ENCODE results near the gene ACHE. TPM values are rescaled to one million over a fixed set of nuclear protein-coding genes. Genes with fewer than 3 reads are reported as not detected.

The ACHE gene
- total and polyA plus RNA-seq, 7 donors = 3.0 to 20.6 (median 5.7) TPM

DNA sequence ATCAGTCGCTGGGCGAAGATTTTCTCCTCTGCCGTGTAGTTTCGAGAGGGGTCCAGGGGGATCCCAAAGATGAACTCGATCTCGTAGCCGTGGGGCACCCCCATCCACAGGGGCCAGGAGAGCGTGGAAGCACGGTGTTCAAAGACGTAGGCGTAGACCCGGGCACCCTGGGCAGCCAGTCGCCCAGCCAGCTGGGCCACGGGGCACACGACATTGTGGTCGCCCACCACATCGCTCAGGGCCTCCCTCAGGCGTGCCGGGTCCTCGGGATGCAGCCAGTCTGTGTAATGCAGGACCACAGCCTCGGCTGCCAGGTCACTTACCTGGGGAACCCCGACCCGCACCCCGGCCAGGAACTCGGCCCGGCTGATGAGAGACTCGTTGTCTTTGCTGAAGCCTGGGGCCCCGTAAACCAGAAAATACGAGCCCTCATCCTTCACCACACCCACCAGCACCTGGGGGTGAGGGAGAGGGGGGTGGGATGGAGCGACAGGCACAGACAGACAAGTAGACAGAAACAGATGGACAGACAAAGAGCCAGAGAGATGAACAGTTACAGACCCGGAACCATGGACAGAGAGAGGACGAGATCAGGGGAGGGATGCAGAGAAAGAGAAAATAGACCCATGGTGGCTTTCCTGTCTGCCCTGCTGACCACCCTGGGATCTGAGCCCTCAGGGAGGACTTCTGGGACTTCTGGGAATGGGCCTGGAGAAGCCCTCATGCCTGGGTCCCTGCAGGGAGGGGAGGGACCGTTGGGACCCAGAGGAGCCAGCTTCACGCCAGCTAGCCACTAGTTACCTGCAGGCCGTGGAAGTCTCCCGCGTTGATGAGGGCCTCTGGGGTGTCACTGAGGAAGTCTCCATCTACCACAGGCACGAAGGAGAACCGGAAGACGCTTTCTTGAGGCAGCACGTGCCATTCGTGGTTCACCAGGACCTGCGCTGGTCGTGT is 3.0 kb downstream of the ACHE start:
- no peak for TF ChIP-seq POLR2A (IDR thresholded peaks at IDR 0.05)
- no peak for TF ChIP-seq EP300 (IDR thresholded peaks at IDR 0.05)
- TF ChIP-seq, protein P1, sequence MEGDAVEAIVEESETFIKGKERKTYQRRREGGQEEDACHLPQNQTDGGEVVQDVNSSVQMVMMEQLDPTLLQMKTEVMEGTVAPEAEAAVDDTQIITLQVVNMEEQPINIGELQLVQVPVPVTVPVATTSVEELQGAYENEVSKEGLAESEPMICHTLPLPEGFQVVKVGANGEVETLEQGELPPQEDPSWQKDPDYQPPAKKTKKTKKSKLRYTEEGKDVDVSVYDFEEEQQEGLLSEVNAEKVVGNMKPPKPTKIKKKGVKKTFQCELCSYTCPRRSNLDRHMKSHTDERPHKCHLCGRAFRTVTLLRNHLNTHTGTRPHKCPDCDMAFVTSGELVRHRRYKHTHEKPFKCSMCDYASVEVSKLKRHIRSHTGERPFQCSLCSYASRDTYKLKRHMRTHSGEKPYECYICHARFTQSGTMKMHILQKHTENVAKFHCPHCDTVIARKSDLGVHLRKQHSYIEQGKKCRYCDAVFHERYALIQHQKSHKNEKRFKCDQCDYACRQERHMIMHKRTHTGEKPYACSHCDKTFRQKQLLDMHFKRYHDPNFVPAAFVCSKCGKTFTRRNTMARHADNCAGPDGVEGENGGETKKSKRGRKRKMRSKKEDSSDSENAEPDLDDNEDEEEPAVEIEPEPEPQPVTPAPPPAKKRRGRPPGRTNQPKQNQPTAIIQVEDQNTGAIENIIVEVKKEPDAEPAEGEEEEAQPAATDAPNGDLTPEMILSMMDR (IDR thresholded peaks at IDR 0.05) = no peak
- no peak for TF ChIP-seq POLR2AphosphoS5 (IDR thresholded peaks at IDR 0.05)
- H3K4me3 ChIP-seq = no peak overlapping the region
- intact Hi-C loops (cut with DNase I) = loop anchor here (10.0 kb wide), 1 partner anchor 272 kb away; the partner anchor contains the start of gene VGF
- H3K4me1 ChIP-seq = peaks cover 0 to 65% (median 59%) of the 10 kb centered on the region in 4 donors
- DNase-seq = peak; percentile 68
- no peaks in the 10 kb centered on the region for H3K9me3 ChIP-seq
- peaks cover 7 to 10% (median 9%) of the 10 kb centered on the region in 4 donors for H3K36me3 ChIP-seq
- H3K27ac ChIP-seq = no peak overlapping the region
- 88 to 91% methylated on average over 44 of the region's 44 CpGs for WGBS, 2 donors
- peaks cover 23 to 34% (median 32%) of the 10 kb centered on the region in 3 donors for H3K27me3 ChIP-seq

DNA sequence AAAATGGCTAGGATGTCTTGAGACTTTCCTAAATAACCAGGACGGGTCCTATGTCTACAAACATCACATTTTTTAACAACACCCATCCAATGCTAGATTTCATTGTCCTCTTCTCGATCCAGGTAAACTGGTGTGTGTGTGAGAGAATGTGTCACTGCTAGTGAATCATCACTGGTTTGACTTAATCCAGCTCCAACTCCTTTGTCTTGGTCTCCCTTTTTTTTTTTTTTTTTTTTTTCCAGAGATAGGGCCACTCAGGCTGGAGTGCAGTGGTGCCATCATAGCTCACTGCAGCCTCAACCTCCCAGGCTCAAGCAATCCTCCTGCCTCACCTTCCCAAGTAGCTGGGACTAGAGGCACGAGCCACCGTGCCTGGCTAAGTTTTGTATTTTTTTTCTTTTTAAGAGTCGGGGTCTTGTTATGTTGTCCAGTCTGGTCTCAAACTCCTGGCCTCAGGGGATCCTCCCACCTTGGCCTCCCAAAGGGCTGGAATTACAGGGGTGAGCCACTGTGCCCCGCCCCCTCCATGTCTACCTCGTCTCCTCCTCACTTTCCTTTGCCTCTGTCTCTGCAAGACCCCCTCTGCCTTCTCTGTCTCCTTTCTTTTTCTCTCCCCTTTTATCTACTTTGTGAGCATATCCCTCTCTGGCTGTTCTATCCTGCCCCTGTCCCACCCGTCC is 4.0 kb downstream of the ACHE start:
- 75 to 77% methylated on average over 8 of the region's 8 CpGs for WGBS, 2 donors
- no peak for DNase-seq
- TF ChIP-seq POLR2A (IDR thresholded peaks at IDR 0.05) (no peak), POLR2AphosphoS5 (IDR thresholded peaks at IDR 0.05) (no peak), EP300 (IDR thresholded peaks at IDR 0.05) (no peak)
- TF ChIP-seq, protein P1 (IDR thresholded peaks at IDR 0.05) = no peak
- Histone ChIP-seq H3K36me3 (peaks cover 14 to 19% (median 16%) of the 10 kb centered on the region in 4 donors), H3K27me3 (peaks cover 18 to 25% (median 23%) of the 10 kb centered on the region in 3 donors), H3K9me3 (no peaks in the 10 kb centered on the region), H3K4me1 (peaks cover 0 to 62% (median 57%) of the 10 kb centered on the region in 4 donors), H3K27ac (peak overlapping the region in 1 of 4 donors; percentile 92), H3K4me3 (no peak overlapping the region)
- intact Hi-C loops (cut with DNase I) = loop anchor here (10.0 kb wide), 1 partner anchor 273 kb away; the partner anchor contains the start of gene VGF

DNA sequence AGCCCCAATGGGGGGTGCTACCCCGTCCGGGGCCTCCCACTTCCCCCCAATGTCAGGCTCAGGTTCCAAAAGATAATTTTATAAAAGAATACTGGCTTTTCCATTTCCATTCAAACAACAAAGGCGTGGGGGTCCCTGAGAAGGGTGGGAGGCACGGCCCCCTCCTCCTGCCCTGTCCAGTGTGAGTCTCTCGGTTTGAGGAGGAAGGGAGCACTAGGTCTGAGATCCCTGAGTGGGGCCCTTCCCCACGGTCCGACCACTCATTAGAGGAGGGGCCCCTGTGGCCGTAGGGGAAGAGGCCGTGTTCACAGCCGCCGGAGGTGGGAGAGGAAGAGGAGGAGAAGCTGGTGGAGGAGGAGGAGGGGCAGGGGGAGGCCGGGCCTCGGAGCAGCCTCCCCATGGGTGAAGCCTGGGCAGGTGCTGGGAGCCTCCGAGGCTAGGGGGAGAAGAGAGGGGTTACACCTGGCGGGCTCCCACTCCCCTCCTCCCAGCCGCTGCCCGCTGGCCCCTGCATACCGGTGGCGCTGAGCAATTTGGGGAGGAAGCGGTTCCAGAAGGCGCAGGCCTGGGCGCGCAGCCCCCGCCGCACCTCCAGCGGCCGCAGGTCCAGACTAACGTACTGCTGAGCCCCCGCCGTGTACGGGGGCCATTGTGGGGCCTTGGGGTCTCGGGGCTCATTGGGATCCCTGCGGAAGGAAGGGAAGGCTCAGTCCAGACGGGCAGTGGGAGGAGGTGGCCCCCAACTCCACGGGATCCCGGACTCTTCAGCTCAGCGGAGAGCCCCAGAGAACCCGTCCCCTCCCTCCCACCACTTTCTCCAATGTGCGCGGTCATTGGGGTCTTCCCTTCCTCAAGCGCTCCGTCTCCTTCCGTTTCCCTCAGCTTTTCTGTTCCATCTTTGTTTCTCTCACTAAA is 4.8 kb downstream of the ACHE start:
- Histone ChIP-seq H3K9me3 (no peaks in the 10 kb centered on the region), H3K4me3 (peak overlapping the region; percentile 53 to 70 (median 59)), H3K36me3 (peaks cover 21 to 27% (median 24%) of the 10 kb centered on the region in 4 donors), H3K27me3 (peaks cover 10 to 17% (median 15%) of the 10 kb centered on the region in 3 donors), H3K4me1 (peaks cover 0 to 54% (median 49%) of the 10 kb centered on the region in 4 donors), H3K27ac (peak overlapping the region; percentile 90 to 94 (median 93))
- WGBS, 2 donors = 22 to 58% methylated on average over 43 of the region's 43 CpGs
- peak; percentile 66 for DNase-seq
- intact Hi-C loops (cut with DNase I) = loop anchor here (10.0 kb wide), 1 partner anchor 274 kb away; the partner anchor contains the start of gene VGF
- TF ChIP-seq, protein P1 (IDR thresholded peaks at IDR 0.05) = no peak
- TF ChIP-seq EP300 (IDR thresholded peaks at IDR 0.05) = no peak

Measured in sigmoid colon (tissue), 7 donors.